ENCODE data around the gene TOM1L2.

GRCh38 chr17:18011286-18011685, 39.1 kb upstream of the TOM1L2 start:
- TF ChIP-seq CTCF (IDR thresholded peaks at IDR 0.05; ENCODE audit: poor library complexity) (no peak), EZH2phosphoT487 (IDR thresholded peaks at IDR 0.05; ENCODE audit: low read depth, severe bottlenecking, unreplicated experiment) (no peak), EZH2 (IDR thresholded peaks at IDR 0.05; ENCODE audit: borderline replicate concordance) (no peak)
